ENCODE measurements around the gene SMIM13.

GRCh38 chr6:11062715-11063114 lies 30.9 kb upstream of the SMIM13 start:
- TF ChIP-seq CTCF (IDR thresholded peaks at IDR 0.05) (no peak), POLR2A (IDR thresholded peaks at IDR 0.05) (no peak), POLR2AphosphoS5 (IDR thresholded peaks at IDR 0.05) (no peak)
